Measurements from ENCODE around the gene SNRNP70.
A peak's percentile ranks its signal among the peaks of the same experiment; 100 is the strongest.
"Not testable (repeated sequence)": the region's sequence is repeated elsewhere in the genome, so short reads cannot be mapped to it uniquely, and the experiment has no call there.

SNRNP70 gene, protein sequence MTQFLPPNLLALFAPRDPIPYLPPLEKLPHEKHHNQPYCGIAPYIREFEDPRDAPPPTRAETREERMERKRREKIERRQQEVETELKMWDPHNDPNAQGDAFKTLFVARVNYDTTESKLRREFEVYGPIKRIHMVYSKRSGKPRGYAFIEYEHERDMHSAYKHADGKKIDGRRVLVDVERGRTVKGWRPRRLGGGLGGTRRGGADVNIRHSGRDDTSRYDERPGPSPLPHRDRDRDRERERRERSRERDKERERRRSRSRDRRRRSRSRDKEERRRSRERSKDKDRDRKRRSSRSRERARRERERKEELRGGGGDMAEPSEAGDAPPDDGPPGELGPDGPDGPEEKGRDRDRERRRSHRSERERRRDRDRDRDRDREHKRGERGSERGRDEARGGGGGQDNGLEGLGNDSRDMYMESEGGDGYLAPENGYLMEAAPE

DNA sequence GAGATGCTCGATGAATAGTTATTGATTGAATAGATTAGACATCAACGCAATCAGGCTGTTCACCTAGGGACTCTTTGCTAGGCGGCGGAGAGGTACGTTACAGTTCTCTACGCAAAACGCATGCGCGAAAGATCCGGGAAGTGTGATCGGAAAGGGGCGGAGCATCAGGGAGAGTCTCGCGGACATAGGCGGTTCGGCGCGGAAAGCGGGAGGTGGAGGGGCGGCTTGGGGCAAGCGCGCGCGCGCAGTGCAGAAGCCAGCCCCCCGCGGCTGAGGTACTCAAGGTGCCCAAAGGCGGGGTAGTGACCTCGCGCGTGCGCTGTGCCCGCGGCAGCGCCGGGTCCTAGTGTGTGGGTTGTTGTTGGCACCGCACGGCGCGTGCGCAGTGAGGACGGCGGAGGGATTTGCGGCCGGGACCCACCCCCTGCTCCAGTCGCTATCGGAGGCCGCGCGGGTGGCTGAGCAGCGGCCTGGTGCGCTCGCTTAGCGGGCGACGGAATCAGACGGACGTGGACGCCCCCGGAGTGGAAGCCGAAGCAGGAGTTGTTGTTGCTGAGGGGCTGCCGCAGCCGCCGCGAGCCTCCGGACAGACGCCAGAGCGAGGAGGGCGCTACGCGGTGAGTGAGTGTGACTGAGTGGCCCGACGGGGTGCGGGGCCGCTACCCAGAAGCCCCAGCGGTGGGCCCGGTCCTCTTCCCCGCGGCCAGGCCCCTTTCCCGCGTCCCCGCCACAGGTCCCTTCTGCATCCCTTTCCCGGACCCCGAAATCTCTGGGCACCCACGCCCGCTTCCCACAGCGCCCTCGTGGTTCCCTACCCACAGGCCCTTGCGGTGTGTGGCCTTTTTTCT, at the start of gene SNRNP70:
Gene SNRNP70, plus strand, starts transcription at position 432 of the 848 bp plus-strand sequence. CDS start 964 bp downstream, outside the sequence.
- peak within 1 kb of the TSS; percentile 96 for H3K27ac Mint-ChIP-seq (ENCODE audit: low read depth)
- DNase-seq (ENCODE audit: low spot score in 2 of 2) (peak; percentile 98 to 99), ATAC-seq (replicated peaks; ENCODE audit: extremely low read depth, poor library complexity, severe bottlenecking) (peak; percentile 93)
- H3K36me3 Mint-ChIP-seq (ENCODE audit: insufficient read depth), result peaks cover 34% of the 10 kb centered on the region
- peak within 1 kb of the TSS; percentile 94 for H3K4me3 Mint-ChIP-seq
- no peaks in the 10 kb centered on the region for H3K9me3 Mint-ChIP-seq
- peaks cover 31% of the 10 kb centered on the region for H3K4me1 Mint-ChIP-seq
- H3K27me3 Mint-ChIP-seq, result no peaks in the 10 kb centered on the region

DNA sequence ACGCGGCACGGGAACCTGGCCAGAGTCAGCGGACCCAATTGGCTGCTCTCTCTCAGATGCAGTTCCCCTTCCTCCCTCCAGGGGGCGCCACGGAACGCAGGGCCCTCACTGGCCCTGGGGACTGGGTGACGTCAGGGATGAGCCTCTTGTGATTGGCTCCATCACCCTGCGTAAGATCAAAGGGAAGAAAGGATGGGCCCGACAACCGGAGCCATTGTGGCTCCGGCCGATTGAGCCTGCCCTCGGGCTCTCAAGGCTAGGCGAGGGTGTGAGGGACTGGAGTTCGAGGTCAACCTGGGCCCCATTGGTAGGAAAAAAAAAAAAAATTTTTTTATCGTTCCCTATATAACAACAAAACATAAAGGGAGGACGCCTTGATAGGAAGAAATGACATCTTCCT, 48.4 kb upstream of the SNRNP70 start, which contains the start of gene CGB1:
Gene CGB1, minus strand, starts transcription at position 81 of the 400 bp plus-strand sequence. CDS start 184 bp downstream, outside the sequence.
- H3K36me3 Mint-ChIP-seq (ENCODE audit: insufficient read depth); H3K27ac Mint-ChIP-seq (ENCODE audit: low read depth); H3K4me3 Mint-ChIP-seq; DNase-seq (ENCODE audit: low spot score in 2 of 2); H3K27me3 Mint-ChIP-seq; ATAC-seq (replicated peaks; ENCODE audit: extremely low read depth, poor library complexity, severe bottlenecking); H3K4me1 Mint-ChIP-seq; H3K9me3 Mint-ChIP-seq: not testable (repeated sequence)

DNA sequence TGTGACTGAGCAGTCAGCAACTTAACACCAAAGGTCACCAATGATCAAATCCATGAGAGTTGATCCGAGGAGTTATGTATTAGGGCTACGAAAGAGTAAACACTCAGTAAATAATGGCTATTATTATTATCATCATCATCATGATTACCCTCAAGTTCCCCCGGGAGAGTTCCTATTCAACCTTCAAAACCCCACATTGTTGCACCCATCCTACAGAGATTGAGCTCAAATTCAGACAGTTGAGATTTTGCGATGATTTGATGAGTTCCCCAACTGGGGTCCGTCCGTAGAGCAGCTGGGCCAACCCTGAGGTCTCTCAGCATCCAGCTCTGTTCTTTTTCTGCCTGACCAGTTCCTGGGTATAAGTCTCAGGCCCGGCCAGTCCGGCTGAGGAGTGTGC, 47.1 kb upstream of the SNRNP70 start:
- not testable (repeated sequence) for ATAC-seq (replicated peaks; ENCODE audit: extremely low read depth, poor library complexity, severe bottlenecking); H3K4me1 Mint-ChIP-seq; H3K36me3 Mint-ChIP-seq (ENCODE audit: insufficient read depth); H3K9me3 Mint-ChIP-seq; H3K27me3 Mint-ChIP-seq; H3K4me3 Mint-ChIP-seq; DNase-seq (ENCODE audit: low spot score in 2 of 2); H3K27ac Mint-ChIP-seq (ENCODE audit: low read depth)

DNA sequence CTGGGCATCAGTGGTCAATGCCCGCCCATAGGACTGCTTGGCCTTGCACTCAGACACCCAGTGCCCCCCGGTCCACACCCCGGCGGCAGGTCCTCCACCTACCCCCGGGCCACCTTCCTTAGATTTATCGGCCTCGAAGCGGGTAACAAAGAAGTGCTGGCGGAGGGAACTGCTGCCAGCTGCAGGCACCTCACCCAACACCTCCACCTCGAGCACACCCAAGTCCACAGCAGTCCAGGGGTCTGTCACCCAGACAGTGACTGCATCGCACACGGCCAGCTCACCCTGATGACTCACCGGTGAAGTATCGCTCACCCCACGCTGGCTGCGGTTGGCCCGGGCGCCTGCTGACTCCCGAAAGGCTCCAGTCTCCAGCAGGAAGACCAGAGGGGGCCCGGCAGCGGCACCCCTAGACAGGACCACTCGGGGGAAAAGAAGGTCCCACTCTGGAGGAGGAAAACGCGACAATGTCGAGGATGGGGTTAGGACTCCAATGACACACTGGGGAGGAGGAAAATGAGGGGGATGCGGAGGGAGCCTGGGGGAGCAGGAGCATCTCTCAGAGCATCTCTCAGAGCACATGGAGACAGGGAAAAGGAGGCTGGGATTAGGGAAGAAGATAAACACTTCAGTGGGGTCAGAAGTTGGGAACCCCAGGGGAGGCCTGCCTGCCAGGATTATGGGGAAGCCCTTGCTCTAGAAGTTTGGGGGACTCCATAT, 46.5 kb upstream of the SNRNP70 start:
- H3K4me3 Mint-ChIP-seq; H3K9me3 Mint-ChIP-seq; H3K36me3 Mint-ChIP-seq (ENCODE audit: insufficient read depth); H3K27ac Mint-ChIP-seq (ENCODE audit: low read depth); H3K4me1 Mint-ChIP-seq; ATAC-seq (replicated peaks; ENCODE audit: extremely low read depth, poor library complexity, severe bottlenecking); DNase-seq (ENCODE audit: low spot score in 2 of 2): not testable (repeated sequence)
- peaks cover 12% of the 10 kb centered on the region for H3K27me3 Mint-ChIP-seq

DNA sequence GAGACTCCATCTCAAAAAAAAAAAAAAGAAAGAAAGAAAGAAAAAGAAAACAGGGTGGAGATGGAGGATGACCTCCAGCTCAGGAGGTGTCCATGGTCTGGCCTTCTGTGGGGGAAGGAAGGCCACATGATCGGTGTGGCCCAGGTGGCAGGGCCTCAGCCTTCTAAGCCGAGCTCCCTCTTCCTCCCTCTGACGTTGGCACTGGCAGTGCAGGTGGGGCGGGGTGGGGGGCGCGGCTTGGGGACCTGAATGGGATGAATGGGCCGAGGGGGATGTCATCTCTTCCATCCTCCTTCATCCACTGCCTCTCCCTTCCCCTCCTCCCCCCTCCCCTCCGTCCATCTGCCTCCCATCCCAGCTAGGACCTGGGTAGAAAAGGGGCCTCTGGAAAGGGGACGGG, 45.5 kb upstream of the SNRNP70 start:
- not testable (repeated sequence) for H3K27ac Mint-ChIP-seq (ENCODE audit: low read depth); H3K9me3 Mint-ChIP-seq; H3K4me3 Mint-ChIP-seq; H3K4me1 Mint-ChIP-seq; ATAC-seq (replicated peaks; ENCODE audit: extremely low read depth, poor library complexity, severe bottlenecking); H3K36me3 Mint-ChIP-seq (ENCODE audit: insufficient read depth); DNase-seq (ENCODE audit: low spot score in 2 of 2)
- peaks cover 12% of the 10 kb centered on the region for H3K27me3 Mint-ChIP-seq

DNA sequence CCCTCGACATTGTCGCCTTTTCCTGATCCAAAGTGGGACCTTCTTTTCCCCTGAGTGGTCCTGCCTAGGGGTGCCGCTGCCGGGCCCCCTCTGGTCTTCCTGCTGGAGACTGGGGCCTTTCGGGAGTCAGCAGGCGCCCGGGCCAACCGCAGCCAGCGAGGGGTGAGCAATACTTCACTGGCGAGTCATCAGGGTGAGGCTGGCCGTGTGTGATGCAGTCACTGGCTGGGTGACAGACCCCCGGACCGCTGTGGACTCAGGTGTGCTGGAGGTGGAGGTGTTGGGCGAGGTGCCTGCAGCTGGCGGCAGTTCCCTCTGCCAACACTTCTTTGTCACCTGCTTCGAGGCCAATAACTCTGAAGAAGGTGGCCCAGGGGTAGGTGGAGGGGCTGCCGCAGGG, 43.1 kb upstream of the SNRNP70 start:
- Mint-ChIP-seq H3K36me3 (ENCODE audit: insufficient read depth) (no peaks in the 10 kb centered on the region), H3K4me1 (no peaks in the 10 kb centered on the region), H3K27ac (ENCODE audit: low read depth) (no peak overlapping the region), H3K9me3 (no peaks in the 10 kb centered on the region), H3K27me3 (peaks cover 12% of the 10 kb centered on the region), H3K4me3 (no peak overlapping the region)
- ATAC-seq (replicated peaks; ENCODE audit: extremely low read depth, poor library complexity, severe bottlenecking), result no peak
- DNase-seq (ENCODE audit: low spot score in 2 of 2), result no peak

DNA sequence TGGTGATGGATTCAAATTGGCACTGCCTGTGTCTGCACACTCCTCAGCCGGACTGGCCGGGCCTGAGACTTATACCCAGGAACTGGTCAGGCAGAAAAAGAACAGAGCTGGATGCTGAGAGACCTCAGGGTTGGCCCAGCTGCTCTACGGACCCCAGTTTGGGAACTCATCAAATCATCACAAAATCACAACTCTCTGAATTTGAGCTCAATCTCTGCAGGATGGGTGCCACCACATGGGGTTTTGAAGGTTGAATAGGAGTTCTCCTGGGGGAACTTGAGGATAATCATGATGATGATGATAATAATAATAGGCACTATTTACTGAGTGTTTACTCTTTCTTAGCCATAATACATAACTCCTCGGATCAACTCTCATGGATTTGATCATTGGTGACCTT, 42.6 kb upstream of the SNRNP70 start:
- H3K27me3 Mint-ChIP-seq, result peaks cover 12% of the 10 kb centered on the region
- not testable (repeated sequence) for ATAC-seq (replicated peaks; ENCODE audit: extremely low read depth, poor library complexity, severe bottlenecking); H3K4me3 Mint-ChIP-seq; DNase-seq (ENCODE audit: low spot score in 2 of 2); H3K9me3 Mint-ChIP-seq; H3K27ac Mint-ChIP-seq (ENCODE audit: low read depth); H3K4me1 Mint-ChIP-seq; H3K36me3 Mint-ChIP-seq (ENCODE audit: insufficient read depth)

DNA sequence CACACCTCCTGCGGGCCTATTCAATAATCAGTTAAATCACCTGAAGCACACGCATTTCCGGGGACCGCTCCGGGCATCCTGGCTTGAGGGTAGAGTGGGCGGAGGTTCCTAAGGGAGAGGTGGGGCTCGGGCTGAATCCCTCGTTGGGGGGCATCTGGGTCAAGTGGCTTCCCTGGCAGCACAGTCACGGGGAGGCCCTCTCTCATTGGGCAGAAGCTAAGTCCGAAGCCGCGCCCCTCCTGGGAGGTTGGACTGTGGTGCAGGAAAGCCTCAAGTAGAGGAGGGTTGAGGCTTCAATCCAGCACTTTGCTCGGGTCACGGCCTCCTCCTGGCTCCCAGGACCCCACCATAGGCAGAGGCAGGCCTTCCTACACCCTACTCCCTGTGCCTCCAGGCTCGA, 41.7 kb upstream of the SNRNP70 start, which contains the start of gene CGB5:
Gene CGB5, plus strand, starts transcription at position 301 of the 400 bp plus-strand sequence. CDS start 362 bp downstream, outside the sequence.
- H3K27me3 Mint-ChIP-seq, result peaks cover 12% of the 10 kb centered on the region
- not testable (repeated sequence) for DNase-seq (ENCODE audit: low spot score in 2 of 2); H3K36me3 Mint-ChIP-seq (ENCODE audit: insufficient read depth); H3K9me3 Mint-ChIP-seq; H3K4me1 Mint-ChIP-seq; H3K27ac Mint-ChIP-seq (ENCODE audit: low read depth); H3K4me3 Mint-ChIP-seq; ATAC-seq (replicated peaks; ENCODE audit: extremely low read depth, poor library complexity, severe bottlenecking)

DNA sequence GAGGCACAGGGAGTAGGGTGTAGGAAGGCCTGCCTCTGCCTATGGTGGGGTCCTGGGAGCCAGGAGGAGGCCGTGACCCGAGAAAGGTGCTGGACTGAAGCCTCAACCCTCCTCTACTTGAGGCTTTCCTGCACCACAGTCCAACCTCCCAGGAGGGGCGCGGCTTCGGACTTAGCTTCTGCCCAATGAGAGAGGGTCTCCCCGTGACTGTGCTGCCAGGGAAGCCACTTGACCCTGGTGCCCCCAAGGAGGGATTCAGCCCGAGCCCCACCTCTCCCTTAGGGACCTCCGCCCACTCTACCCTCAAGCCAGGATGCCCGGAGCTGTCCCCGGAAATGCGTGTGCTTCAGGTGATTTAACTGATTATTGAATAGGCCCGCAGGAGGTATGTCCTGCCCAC, 36.2 kb upstream of the SNRNP70 start, which contains the start of gene CGB8:
Gene CGB8, minus strand, starts transcription at position 101 of the 400 bp plus-strand sequence. CDS start 372 bp downstream, outside the sequence.
- not testable (repeated sequence) for H3K27ac Mint-ChIP-seq (ENCODE audit: low read depth); ATAC-seq (replicated peaks; ENCODE audit: extremely low read depth, poor library complexity, severe bottlenecking); H3K36me3 Mint-ChIP-seq (ENCODE audit: insufficient read depth); H3K4me1 Mint-ChIP-seq; H3K9me3 Mint-ChIP-seq; DNase-seq (ENCODE audit: low spot score in 2 of 2); H3K27me3 Mint-ChIP-seq; H3K4me3 Mint-ChIP-seq

DNA sequence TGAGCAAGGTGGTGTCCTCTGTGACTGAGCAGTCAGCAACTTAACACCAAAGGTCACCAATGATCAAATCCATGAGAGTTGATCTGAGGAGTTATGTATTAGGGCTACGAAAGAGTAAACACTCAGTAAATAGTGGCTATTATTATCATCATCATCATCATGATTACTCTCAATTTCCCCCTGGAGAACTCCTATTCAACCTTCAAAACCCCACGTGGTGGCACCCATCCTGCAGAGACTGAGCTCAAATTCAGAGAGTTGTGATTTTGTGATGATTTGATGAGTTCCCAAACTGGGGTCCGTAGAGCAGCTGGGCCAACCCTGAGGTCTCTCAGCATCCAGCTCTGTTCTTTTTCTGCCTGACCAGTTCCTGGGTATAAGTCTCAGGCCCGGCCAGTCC, 35.4 kb upstream of the SNRNP70 start:
- not testable (repeated sequence) for H3K4me1 Mint-ChIP-seq; H3K36me3 Mint-ChIP-seq (ENCODE audit: insufficient read depth); H3K27me3 Mint-ChIP-seq; DNase-seq (ENCODE audit: low spot score in 2 of 2); ATAC-seq (replicated peaks; ENCODE audit: extremely low read depth, poor library complexity, severe bottlenecking); H3K27ac Mint-ChIP-seq (ENCODE audit: low read depth); H3K4me3 Mint-ChIP-seq; H3K9me3 Mint-ChIP-seq

DNA sequence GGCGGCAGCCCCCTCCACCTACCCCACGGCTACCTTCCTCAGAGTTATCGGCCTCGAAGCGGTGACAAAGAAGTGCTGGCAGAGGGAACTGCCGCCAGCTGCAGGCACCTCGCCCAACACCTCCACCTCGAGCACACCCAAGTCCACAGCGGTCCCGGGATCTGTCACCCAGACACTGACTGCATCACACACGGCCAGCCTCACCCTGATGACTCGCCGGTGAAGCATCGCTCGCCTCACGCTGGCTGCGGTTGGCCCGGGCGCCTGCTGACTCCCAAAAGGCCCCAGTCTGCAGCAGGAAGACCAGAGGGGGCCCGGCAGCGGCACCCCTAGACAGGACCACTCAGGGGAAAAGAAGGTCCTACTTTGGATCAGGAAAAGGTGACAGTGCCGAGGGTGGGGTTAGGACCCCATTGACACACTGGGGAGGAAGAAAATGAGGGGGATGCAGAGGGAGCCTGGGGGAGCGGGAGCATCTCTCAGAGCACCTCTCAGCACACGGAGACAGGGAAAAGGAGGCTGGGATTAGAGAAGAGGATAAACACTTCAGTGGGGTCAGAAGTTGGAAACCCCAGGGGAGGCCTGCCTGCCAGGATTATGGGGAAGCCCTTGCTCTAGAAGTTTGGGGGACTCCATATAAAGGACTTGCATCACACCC, 34.7 kb upstream of the SNRNP70 start:
- not testable (repeated sequence) for ATAC-seq (replicated peaks; ENCODE audit: extremely low read depth, poor library complexity, severe bottlenecking); H3K4me3 Mint-ChIP-seq; H3K27me3 Mint-ChIP-seq; H3K36me3 Mint-ChIP-seq (ENCODE audit: insufficient read depth); H3K4me1 Mint-ChIP-seq; H3K9me3 Mint-ChIP-seq; H3K27ac Mint-ChIP-seq (ENCODE audit: low read depth); DNase-seq (ENCODE audit: low spot score in 2 of 2)
